HEK293T (cell line): Measurements from ENCODE around the gene EFCAB6.

Source experiments
- CTBP1 ChIP-seq: fragments of 450-650 bp; IDR thresholded peaks from 2 replicates; pipeline ENCODE4 v1.6.1; 2016; ENCODE audit warnings: borderline replicate concordance
- ELF4 ChIP-seq: fragments of 450-650 bp; IDR thresholded peaks from 2 replicates; pipeline ENCODE4 v1.6.1; 2017; ENCODE audit warnings: antibody characterized with exemption
- FOXA1 ChIP-seq: fragments of 450-650 bp; IDR thresholded peaks from 2 replicates; pipeline ENCODE4 v1.6.1; 2016; ENCODE audit warnings: mild to moderate bottlenecking
- FOXM1 ChIP-seq: fragments of 450-650 bp; IDR thresholded peaks from 2 replicates; pipeline ENCODE4 v1.6.1; 2017; ENCODE audit warnings: mild to moderate bottlenecking, borderline replicate concordance
- HDGF ChIP-seq: fragments of 450-650 bp; IDR thresholded peaks from 2 replicates; pipeline ENCODE4 v1.6.1; 2017; ENCODE audit warnings: antibody characterized with exemption, borderline replicate concordance
- L3MBTL2 ChIP-seq: fragments of 450-650 bp; conservative IDR thresholded peaks from 2 replicates; pipeline ENCODE4 v1.6.1; 2016; ENCODE audit warnings: mild to moderate bottlenecking
- LEF1 ChIP-seq: fragments of 450-650 bp; IDR thresholded peaks from 2 replicates; pipeline ENCODE4 v1.6.1; 2017; ENCODE audit warnings: mild to moderate bottlenecking, borderline replicate concordance
- SP1 ChIP-seq: fragments of 450-650 bp; IDR thresholded peaks from 2 replicates; pipeline ENCODE4 v1.6.1; 2017
- TARDBP ChIP-seq: fragments of 450-650 bp; IDR thresholded peaks from 2 replicates; pipeline ENCODE4 v1.6.1; 2016
- TF ChIP-seq, protein P1 (sequence below): fragments of 450-650 bp; IDR thresholded peaks from 2 replicates; pipeline ENCODE4 v1.6.1; 2016

GRCh38 chr22:43795320-43795719, 16.8 kb downstream of the EFCAB6 start:
- TF ChIP-seq, protein P1, sequence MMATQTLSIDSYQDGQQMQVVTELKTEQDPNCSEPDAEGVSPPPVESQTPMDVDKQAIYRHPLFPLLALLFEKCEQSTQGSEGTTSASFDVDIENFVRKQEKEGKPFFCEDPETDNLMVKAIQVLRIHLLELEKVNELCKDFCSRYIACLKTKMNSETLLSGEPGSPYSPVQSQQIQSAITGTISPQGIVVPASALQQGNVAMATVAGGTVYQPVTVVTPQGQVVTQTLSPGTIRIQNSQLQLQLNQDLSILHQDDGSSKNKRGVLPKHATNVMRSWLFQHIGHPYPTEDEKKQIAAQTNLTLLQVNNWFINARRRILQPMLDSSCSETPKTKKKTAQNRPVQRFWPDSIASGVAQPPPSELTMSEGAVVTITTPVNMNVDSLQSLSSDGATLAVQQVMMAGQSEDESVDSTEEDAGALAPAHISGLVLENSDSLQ, result no peak
- TF ChIP-seq LEF1, result no peak
- no peak for TF ChIP-seq FOXM1
- no peak for TF ChIP-seq SP1
- no peak for TF ChIP-seq ELF4
- no peak for TF ChIP-seq TARDBP
- no peak for TF ChIP-seq FOXA1
- no peak for TF ChIP-seq L3MBTL2
- TF ChIP-seq CTBP1, result no peak
- TF ChIP-seq HDGF, result no peak
